GM12878 (cell line): Measurements from ENCODE around the gene RXYLT1. TPM values are rescaled to one million over a fixed set of nuclear protein-coding genes. Genes with fewer than 3 reads are reported as not detected.

Experiments used
- ATAC-seq: fragments of 200-7000 bp; cut with Tn5 transposase; 3 replicates; pipeline ENCODE4 v1.9.1; 2020; ENCODE audit warnings: mild to moderate bottlenecking, moderate library complexity
- BruUV-seq: library from RNA; stranded (reverse); fragments of 400-500 nt; replicated peaks from 2 replicates; lab custom pipeline; 2021; lab: Mats Ljungman, UMichigan
- CTCF ChIA-PET: fragments of 300-600 bp; sonication (Branson Sonifier 250); formaldehyde crosslinking; extraction: SDS; loops from one replicate; lab custom pipeline; 2021; ENCODE audit warnings: inconsistent platforms; lab: Yijun Ruan, JAX
- POLR2A ChIA-PET: fragments of 350-600 bp; formaldehyde crosslinking; extraction: SDS; loops from one replicate; lab custom pipeline; 2021; ENCODE audit warnings: inconsistent platforms; lab: Charles Lee
- RAD21 ChIA-PET: fragments of 300-600 bp; sonication (Branson Sonifier 250); formaldehyde crosslinking; loops from one replicate; lab custom pipeline; 2023; ENCODE audit warnings: antibody characterized with exemption; ENCODE audit not compliant: unreplicated experiment; lab: Charles Lee
- SMC1A ChIA-PET: fragments of 300-600 bp; sonication (Branson Sonifier 250); formaldehyde crosslinking; loops from one replicate; lab custom pipeline; 2023; ENCODE audit not compliant: unreplicated experiment, uncharacterized antibody; lab: Charles Lee
- DNase-seq: peaks from one replicate; pipeline ENCODE4 v3.0.0-alpha.2; 2011; ENCODE audit warnings: low read depth, low spot score
- FAIRE-seq: peaks from 3 replicates; lab custom pipeline; 2011; peaks lifted over from hg19 to GRCh38; lab: Jason Lieb, UNC
- H2AFZ ChIP-seq: 2 replicates; pipeline ENCODE4 v1.6.0; 2011; ENCODE audit warnings: low read depth, low read length, control low read depth; ENCODE audit not compliant: control insufficient read depth
- H3K27ac ChIP-seq: 2 replicates; pipeline ENCODE4 v1.5.1; 2011; ENCODE audit warnings: control low read depth; ENCODE audit not compliant: control insufficient read depth, insufficient read depth
- H3K27me3 ChIP-seq, 2 experiments: replicated peaks in 1 of 2; 2 replicates each; pipeline versions ENCODE4 v1.6.0 to v1.6.1; 2011; ENCODE audit warnings: low read length in 1 of 2; ENCODE audit not compliant: control insufficient read depth in 2 of 2, insufficient read depth in 2 of 2
- H3K36me3 ChIP-seq, 2 experiments: 2 replicates each; pipeline ENCODE4 v1.5.1; 2011; ENCODE audit warnings: low read length in 1 of 2; ENCODE audit not compliant: control insufficient read depth in 2 of 2, insufficient read depth in 2 of 2
- H3K4me1 ChIP-seq: 2 replicates; pipeline ENCODE4 v1.6.1; 2011; ENCODE audit warnings: mild to moderate bottlenecking, low read length, moderate library complexity, mixed read lengths; ENCODE audit not compliant: control insufficient read depth, insufficient read depth
- H3K4me2 ChIP-seq: 2 replicates; pipeline ENCODE4 v1.6.0; 2011; ENCODE audit warnings: control low read depth; ENCODE audit not compliant: control insufficient read depth, insufficient read depth
- H3K4me3 ChIP-seq: fragments of 200-600 bp; sonication (generic); 2 replicates; pipeline ENCODE4 v1.5.1; 2016
- H3K79me2 ChIP-seq: 2 replicates; pipeline ENCODE4 v1.6.0; 2011; ENCODE audit warnings: low read length; ENCODE audit not compliant: control insufficient read depth, insufficient read depth
- H3K9ac ChIP-seq: 2 replicates; pipeline ENCODE4 v1.8.0; 2011; ENCODE audit warnings: low read length, control low read depth, mixed read lengths; ENCODE audit not compliant: control insufficient read depth, insufficient read depth
- H3K9me3 ChIP-seq: replicated peaks from 3 replicates; pipeline ENCODE4 v1.5.1; 2011; ENCODE audit warnings: mild to moderate bottlenecking, low read length; ENCODE audit not compliant: control insufficient read depth, insufficient read depth
- H4K20me1 ChIP-seq: 2 replicates; pipeline ENCODE4 v1.6.0; 2011; ENCODE audit not compliant: control insufficient read depth, insufficient read depth
- ELK1 ChIP-seq: IDR thresholded peaks from 2 replicates; pipeline ENCODE4 v1.6.1; 2012; ENCODE audit warnings: low read depth, low read length, improper control_type of control experiment
- JUNB ChIP-seq: IDR thresholded peaks from 2 replicates; pipeline ENCODE4 v1.6.1; 2016; ENCODE audit warnings: antibody characterized with exemption, mild to moderate bottlenecking
- MYC ChIP-seq: IDR thresholded peaks from 2 replicates; pipeline ENCODE4 v1.6.1; 2011; ENCODE audit warnings: mild to moderate bottlenecking, low read length, moderate library complexity, inconsistent platforms; ENCODE audit not compliant: insufficient read depth, insufficient replicate concordance, insufficient read length, severe bottlenecking
- POU2F2 ChIP-seq: IDR thresholded peaks from 3 replicates; pipeline ENCODE4 v1.6.1; 2011; ENCODE audit warnings: low read depth, mild to moderate bottlenecking, low read length, borderline replicate concordance
- RAD51 ChIP-seq: fragments of 450-650 bp; IDR thresholded peaks from 2 replicates; pipeline ENCODE4 v1.6.1; 2016; ENCODE audit warnings: moderate library complexity, mild to moderate bottlenecking, inconsistent platforms
- RFX5 ChIP-seq: IDR thresholded peaks from 2 replicates; pipeline ENCODE4 v1.6.1; 2011; ENCODE audit warnings: low read depth, low read length, improper control_type of control experiment
- SIN3A ChIP-seq: IDR thresholded peaks from 2 replicates; pipeline ENCODE4 v1.6.1; 2012; ENCODE audit warnings: low read depth, low read length, improper control_type of control experiment
- SMARCA5 ChIP-seq: fragments of 450-650 bp; IDR thresholded peaks from 2 replicates; pipeline ENCODE4 v1.6.1; 2017; ENCODE audit warnings: mild to moderate bottlenecking
- SUPT20H ChIP-seq: IDR thresholded peaks from 2 replicates; pipeline ENCODE4 v1.6.1; 2011; ENCODE audit warnings: low read depth, mild to moderate bottlenecking, low read length, moderate library complexity, borderline replicate concordance; ENCODE audit not compliant: control insufficient read depth
- TCF3 ChIP-seq: IDR thresholded peaks from 2 replicates; pipeline ENCODE4 v1.6.1; 2012; ENCODE audit warnings: low read depth, mild to moderate bottlenecking, low read length, borderline replicate concordance; ENCODE audit not compliant: insufficient read depth
- USF2 ChIP-seq: IDR thresholded peaks from 2 replicates; pipeline ENCODE4 v1.6.1; 2011; ENCODE audit warnings: low read depth, low read length, improper control_type of control experiment, borderline replicate concordance
- ZNF24 ChIP-seq: fragments of 450-650 bp; IDR thresholded peaks from 2 replicates; pipeline ENCODE4 v1.6.1; 2017; ENCODE audit warnings: antibody characterized with exemption, mild to moderate bottlenecking
- WGBS: methylation state at CpG from one replicate; pipeline ENCODE4 v1.1.6; 2016; ENCODE audit warnings: low lambda C conversion rate; ENCODE audit not compliant: insufficient replicate concordance, insufficient coverage; ENCODE audit errors: missing lambda C conversion rate; 5-methylcytosine and 5-hydroxymethylcytosine counted together
- in situ Hi-C: fragments of 300-500 bp; cut with MboI; formaldehyde crosslinking; loops from 9 replicates; pipeline ENCODE4 v1.14.3; 2018; ENCODE audit warnings: mixed read lengths
- intact Hi-C: fragments of 100-400 bp; cut with micrococcal nuclease; formaldehyde crosslinking; loops from one replicate; pipeline ENCODE4 v1.14.2; 2022; ENCODE audit not compliant: unreplicated experiment
- polyA plus RNA-seq, 11 experiments: library from polyadenylated mRNA; depleted of rRNA in 4 of 11; unstranded in 6 of 11; stranded (reverse) in 5 of 11; fragments of >200 nt; fragmentation: Nextera tagmentation in 4 of 11; fragmentation: Illumina TruSeq in 1 of 11; extraction: Ambion mirVana in 4 of 11; extraction: Trizol in 1 of 11; gene quantifications; 1 replicate in 1 of 11; 2 replicates in 10 of 11; pipeline versions ENCODE4 v1.2.1 to v1.2.3, GENCODE V29; 2011 to 2016; ENCODE audit warnings: inconsistent platforms in 2 of 11, missing spikeins in 2 of 11, low read depth in 1 of 11
- total RNA-seq, 4 experiments: library from RNA; depleted of rRNA in 3 of 4; stranded (reverse); fragments of >200 nt in 3 of 4; fragmentation: Illumina TruSeq in 1 of 4; extraction: Trizol in 1 of 4; gene quantifications; 2 replicates each; pipeline versions ENCODE4 v1.2.1 to v1.2.3, GENCODE V29; 2013 to 2021

RXYLT1 gene
- total and polyA plus RNA-seq, 10 of the 15 experiments (the other 5 are each of a cell fraction or from before 2014, with no cell fraction given): 10.4 to 33.8 (median 21.5) TPM

GRCh38 chr12:63836936-63837335, 57.2 kb downstream of the RXYLT1 start:
- Histone ChIP-seq H3K36me3 (no peaks in the 10 kb centered on the region), H3K4me3 (no peak overlapping the region), H3K79me2 (no peaks in the 10 kb centered on the region), H3K27ac (no peak overlapping the region), H3K27me3 (no peaks in the 10 kb centered on the region; a peak in 1 of 4 replicates), H3K9ac (no peak overlapping the region)
- ATAC-seq (no peak), DNase-seq (no peak)
- ChIA-PET RAD21 (no interaction called here), CTCF (interaction anchor here (1.2 to 2.2 kb wide), 3 partner anchors 15 to 422 kb away, joined by 3 to 6 read pairs (median 4); no protein-coding TSS in a partner anchor), POLR2A (no interaction called here)
- in situ Hi-C loops: loop anchor here (25.0 kb wide), 1 partner anchor 550 kb away; the partner anchor contains the start of gene C12orf56
- BruUV-seq: no TSS peak
- no peak for TF ChIP-seq SUPT20H
- TF ChIP-seq RAD51: no peak
- no peak for TF ChIP-seq MYC
- TF ChIP-seq USF2: no peak
- TF ChIP-seq, all 136 proteins: peak for 0
- SMC1A ChIA-PET: interaction anchor here (0.6 to 1.7 kb wide), 6 partner anchors 8 to 489 kb away, joined by 3 to 5 read pairs (median 4); no protein-coding TSS in a partner anchor
- intact Hi-C loops: no loop called here
- Histone ChIP-seq H4K20me1 (no peaks in the 10 kb centered on the region), H3K9me3 (no peaks in the 10 kb centered on the region), H2AFZ (no peak overlapping the region), H3K4me2 (no peak overlapping the region), H3K4me1 (no peaks in the 10 kb centered on the region)
- WGBS: 3% methylated on average over 3 of the region's 3 CpGs
- FAIRE-seq: no peak

GRCh38 chr12:63838411-63838810, 58.7 kb downstream of the RXYLT1 start:
- no peak overlapping the region for H3K4me3 ChIP-seq
- 81% methylated on average over 9 of the region's 9 CpGs for WGBS
- RAD21 ChIA-PET: no interaction called here
- CTCF ChIA-PET: interaction anchor here (2.0 to 2.3 kb wide), 2 partner anchors 398 to 418 kb away, joined by 12 to 23 read pairs; no protein-coding TSS in a partner anchor
- H2AFZ ChIP-seq: no peak overlapping the region
- H3K27me3 ChIP-seq: no peaks in the 10 kb centered on the region; a peak in 1 of 4 replicates
- no peaks in the 10 kb centered on the region for H3K36me3 ChIP-seq
- H4K20me1 ChIP-seq: no peaks in the 10 kb centered on the region
- no TSS peak for BruUV-seq
- DNase-seq: no peak
- in situ Hi-C loops: loop anchor here (25.0 kb wide), 1 partner anchor 549 kb away; the partner anchor contains the start of gene C12orf56
- no peak for ATAC-seq
- SMC1A ChIA-PET: interaction anchor here (2.2 kb wide), 1 partner anchor 418 kb away, joined by 13 read pairs; no protein-coding TSS in a partner anchor
- no peaks in the 10 kb centered on the region for H3K9me3 ChIP-seq
- H3K79me2 ChIP-seq: no peaks in the 10 kb centered on the region
- no peak overlapping the region for H3K27ac ChIP-seq
- intact Hi-C loops: no loop called here
- no peak for FAIRE-seq
- H3K4me2 ChIP-seq: no peak overlapping the region
- no peak overlapping the region for H3K9ac ChIP-seq
- POLR2A ChIA-PET: no interaction called here
- H3K4me1 ChIP-seq: 0 out of 2 replicates have a peak, but pooled peaks cover 3% of the 10 kb centered on the region
- TF ChIP-seq RFX5 (no peak), TCF3 (no peak), ELK1 (no peak), POU2F2 (no peak), SIN3A (no peak), USF2 (no peak), SMARCA5 (no peak), JUNB (no peak), ZNF24 (no peak)
